CD14-positive monocyte (primary cell): ENCODE measurements around the gene ARPC5L. TPM values are rescaled to one million over a fixed set of nuclear protein-coding genes. Genes with fewer than 3 reads are reported as not detected.

ENCODE experiments used
- DNase-seq, 3 donors: peaks; one replicate each; pipeline ENCODE4 v3.0.0-alpha.2; 2011 to 2022
- H2AFZ ChIP-seq: 2 replicates; pipeline ENCODE4 v1.6.0; 2012; ENCODE audit warnings: mild to moderate bottlenecking, low read depth, low read length, inconsistent platforms; ENCODE audit not compliant: insufficient read depth, poor library complexity, severe bottlenecking
- H3K27ac ChIP-seq, 2 donors: 1 replicate in 1 of 2; 2 replicates in 1 of 2; pipeline ENCODE4 v1.5.1; 2012 to 2013; ENCODE audit warnings: low read length in 2 of 2, control low read depth in 1 of 2, inconsistent platforms in 1 of 2, low read depth in 1 of 2, mild to moderate bottlenecking in 1 of 2
- H3K27me3 ChIP-seq, 2 donors: one replicate each; pipeline versions ENCODE4 v1.6.0 to v1.6.1; 2011 to 2013; ENCODE audit warnings: low read length in 2 of 2; ENCODE audit not compliant: control insufficient read depth in 2 of 2, insufficient read depth in 2 of 2
- H3K36me3 ChIP-seq, 2 donors: replicated peaks in 1 of 2; 1 replicate in 1 of 2; 2 replicates in 1 of 2; pipeline versions ENCODE4 v1.5.1 to v1.6.1; 2012 to 2013; ENCODE audit warnings: low read length in 2 of 2, control low read depth in 1 of 2, inconsistent platforms in 1 of 2, mild to moderate bottlenecking in 1 of 2; ENCODE audit not compliant: insufficient read depth in 2 of 2, control insufficient read depth in 1 of 2
- H3K4me1 ChIP-seq, 2 donors: 1 replicate in 1 of 2; 2 replicates in 1 of 2; pipeline versions ENCODE4 v1.5.1 to v1.6.1; 2012 to 2013; ENCODE audit warnings: low read length in 2 of 2, control low read depth in 1 of 2, inconsistent platforms in 1 of 2, mild to moderate bottlenecking in 1 of 2, moderate library complexity in 1 of 2; ENCODE audit not compliant: insufficient read depth in 2 of 2, control insufficient read depth in 1 of 2
- H3K4me2 ChIP-seq: replicated peaks from 2 replicates; pipeline ENCODE3; 2012; ENCODE audit warnings: low read length, moderate library complexity, mild to moderate bottlenecking; ENCODE audit not compliant: poor library complexity, severe bottlenecking; ENCODE audit errors: extremely low read depth
- H3K4me3 ChIP-seq, 3 experiments: fragments of 200-600 bp in 1 of 3; sonication (generic) in 1 of 3; replicated peaks in 1 of 3; 1 replicate in 2 of 3; 2 replicates in 1 of 3; pipeline ENCODE4 v1.5.1; 2011 to 2013; ENCODE audit warnings: low read length in 3 of 3, mild to moderate bottlenecking in 3 of 3, control low read depth in 2 of 3, low read depth in 2 of 3, inconsistent platforms in 1 of 3, moderate library complexity in 1 of 3
- H3K79me2 ChIP-seq: 2 replicates; pipeline ENCODE4 v1.6.0; 2012; ENCODE audit warnings: mild to moderate bottlenecking, control low read depth, inconsistent platforms, low read length, moderate library complexity; ENCODE audit not compliant: insufficient read depth
- H3K9ac ChIP-seq: 2 replicates; pipeline ENCODE4 v1.6.0; 2017; ENCODE audit warnings: low read length, mild to moderate bottlenecking; ENCODE audit not compliant: insufficient read depth, poor library complexity, severe bottlenecking
- H3K9me3 ChIP-seq, 2 donors: replicated peaks in 1 of 2; 1 replicate in 1 of 2; 2 replicates in 1 of 2; pipeline versions ENCODE4 v1.5.1 to v1.6.1; 2012 to 2013; ENCODE audit warnings: low read length in 2 of 2, control low read depth in 1 of 2; ENCODE audit not compliant: control insufficient read depth in 1 of 2, insufficient read depth in 1 of 2
- H4K20me1 ChIP-seq: 2 replicates; pipeline ENCODE4 v1.6.0; 2012; ENCODE audit warnings: mild to moderate bottlenecking, low read length, control low read depth, moderate library complexity; ENCODE audit not compliant: insufficient read depth
- H3K27ac Mint-ChIP-seq, 7 donors: one replicate each; pipeline ENCODE4 v1.8.0; 2020; ENCODE audit warnings: mild to moderate bottlenecking in 7 of 7, mixed read lengths in 7 of 7, moderate library complexity in 6 of 7, inconsistent platforms in 2 of 7
- H3K27me3 Mint-ChIP-seq, 3 donors: one replicate each; pipeline ENCODE4 v1.8.0; 2021 to 2022; ENCODE audit warnings: low read depth in 3 of 3, mild to moderate bottlenecking in 3 of 3, mixed read lengths in 3 of 3, moderate library complexity in 3 of 3, inconsistent platforms in 1 of 3
- H3K36me3 Mint-ChIP-seq, 2 donors: one replicate each; pipeline ENCODE4 v1.8.0; 2020; ENCODE audit warnings: mixed read lengths in 2 of 2, inconsistent platforms in 1 of 2, mild to moderate bottlenecking in 1 of 2
- H3K4me1 Mint-ChIP-seq: one replicate; pipeline ENCODE4 v1.8.0; 2020; ENCODE audit warnings: mild to moderate bottlenecking, mixed read lengths
- H3K4me3 Mint-ChIP-seq, 2 donors: one replicate each; pipeline ENCODE4 v1.8.0; 2020; ENCODE audit warnings: mild to moderate bottlenecking in 2 of 2, mixed read lengths in 2 of 2, moderate library complexity in 1 of 2
- H3K9me3 Mint-ChIP-seq, 7 donors: one replicate each; pipeline ENCODE4 v1.8.0; 2020 to 2022; ENCODE audit warnings: mixed read lengths in 7 of 7, mild to moderate bottlenecking in 6 of 7, moderate library complexity in 6 of 7, inconsistent platforms in 2 of 7
- WGBS: methylation state at CpG from one replicate; pipeline ENCODE4 v1.1.5; 2013; ENCODE audit warnings: missing lambda C conversion rate; ENCODE audit not compliant: insufficient coverage; 5-methylcytosine and 5-hydroxymethylcytosine counted together
- intact Hi-C, 2 donors: fragments of 100-400 bp; cut with micrococcal nuclease; formaldehyde crosslinking; loops; one replicate each; pipeline versions ENCODE4 v1.15.0 to v1.15.1; 2023
- polyA plus RNA-seq, 3 donors: library from polyadenylated mRNA; depleted of rRNA in 1 of 3; unstranded in 2 of 3; stranded (reverse) in 1 of 3; fragments of 300-500 nt in 2 of 3; fragments of >200 nt in 1 of 3; fragmentation: Illumina TruSeq in 2 of 3; gene quantifications; 1 replicate in 2 of 3; 2 replicates in 1 of 3; pipeline ENCODE4 v1.2.3, GENCODE V29; 2012 to 2021
- TF ChIP-seq, protein P1 (sequence below): fragments of 200-600 bp; IDR thresholded peaks from one replicate; pipeline ENCODE4 v1.8.0; 2022; ENCODE audit warnings: antibody characterized with exemption, mild to moderate bottlenecking

Gene ARPC5L
- polyA plus RNA-seq, 3 donors, result 16.0 to 35.2 (median 20.7) TPM

DNA sequence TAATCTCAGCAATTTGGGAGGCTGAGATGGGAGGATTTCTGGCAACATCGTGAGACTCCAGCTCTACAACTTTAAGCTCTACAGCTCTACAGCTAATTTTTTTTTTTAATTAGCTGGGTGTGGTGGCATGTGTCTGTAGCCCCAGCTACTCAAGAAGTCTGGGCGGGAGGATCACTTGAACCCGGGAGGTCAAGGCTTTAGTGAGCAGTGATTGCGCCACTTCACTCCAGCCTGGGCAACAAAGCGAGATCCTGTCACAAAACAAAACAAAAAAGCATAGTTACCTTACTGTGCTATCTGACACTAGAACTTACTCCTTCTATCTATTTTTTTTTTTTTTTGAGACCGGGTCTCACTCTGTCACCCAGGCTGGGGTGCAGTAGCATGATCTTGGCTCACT lies 15.0 kb upstream of the ARPC5L start:
- no peak overlapping the region for H3K4me3 Mint-ChIP-seq
- intact Hi-C loops, result no loop called here

DNA sequence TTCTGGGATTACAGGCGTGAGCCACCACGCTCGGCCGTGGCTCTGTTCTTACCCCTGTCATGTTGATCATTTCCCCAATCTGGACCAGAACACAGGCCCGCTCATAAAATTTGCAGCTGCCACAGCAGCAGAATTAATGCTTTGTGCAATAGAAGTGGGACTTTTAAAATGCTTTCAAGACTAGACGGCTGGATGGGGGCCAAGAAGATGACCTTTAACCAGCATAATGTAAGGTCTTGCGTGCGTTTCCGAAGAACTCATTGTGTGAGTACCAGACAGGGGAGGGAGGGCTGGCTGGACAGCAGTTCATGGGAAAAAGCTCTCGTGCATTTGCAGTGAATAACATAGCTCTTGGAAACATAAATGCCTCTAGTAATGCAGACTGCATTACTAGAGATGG lies 12.1 kb upstream of the ARPC5L start:
- no peak overlapping the region for H3K9ac ChIP-seq
- WGBS, result 95% methylated on average over 9 of the region's 10 CpGs
- H3K27me3 ChIP-seq, result no peaks in the 10 kb centered on the region
- no peak for DNase-seq
- no peaks in the 10 kb centered on the region for H4K20me1 ChIP-seq
- H3K27ac ChIP-seq, result no peak overlapping the region
- intact Hi-C loops, result loop anchor here (5.0 kb wide), 2 partner anchors 138 to 232 kb away; no protein-coding TSS in a partner anchor
- H3K4me3 ChIP-seq, result no peak overlapping the region
- Mint-ChIP-seq H3K9me3 (peaks cover 0 to 2% (median 0%) of the 10 kb centered on the region in 7 donors), H3K27ac (no peak overlapping the region), H3K27me3 (peaks cover 6 to 13% (median 6%) of the 10 kb centered on the region in 3 donors), H3K36me3 (no peaks in the 10 kb centered on the region), H3K4me1 (peaks cover 8% of the 10 kb centered on the region), H3K4me3 (no peak overlapping the region)
- TF ChIP-seq, protein P1, sequence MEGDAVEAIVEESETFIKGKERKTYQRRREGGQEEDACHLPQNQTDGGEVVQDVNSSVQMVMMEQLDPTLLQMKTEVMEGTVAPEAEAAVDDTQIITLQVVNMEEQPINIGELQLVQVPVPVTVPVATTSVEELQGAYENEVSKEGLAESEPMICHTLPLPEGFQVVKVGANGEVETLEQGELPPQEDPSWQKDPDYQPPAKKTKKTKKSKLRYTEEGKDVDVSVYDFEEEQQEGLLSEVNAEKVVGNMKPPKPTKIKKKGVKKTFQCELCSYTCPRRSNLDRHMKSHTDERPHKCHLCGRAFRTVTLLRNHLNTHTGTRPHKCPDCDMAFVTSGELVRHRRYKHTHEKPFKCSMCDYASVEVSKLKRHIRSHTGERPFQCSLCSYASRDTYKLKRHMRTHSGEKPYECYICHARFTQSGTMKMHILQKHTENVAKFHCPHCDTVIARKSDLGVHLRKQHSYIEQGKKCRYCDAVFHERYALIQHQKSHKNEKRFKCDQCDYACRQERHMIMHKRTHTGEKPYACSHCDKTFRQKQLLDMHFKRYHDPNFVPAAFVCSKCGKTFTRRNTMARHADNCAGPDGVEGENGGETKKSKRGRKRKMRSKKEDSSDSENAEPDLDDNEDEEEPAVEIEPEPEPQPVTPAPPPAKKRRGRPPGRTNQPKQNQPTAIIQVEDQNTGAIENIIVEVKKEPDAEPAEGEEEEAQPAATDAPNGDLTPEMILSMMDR, result no peak
- no peak overlapping the region for H2AFZ ChIP-seq
- H3K9me3 ChIP-seq, result no peaks in the 10 kb centered on the region
- H3K4me2 ChIP-seq, result no peak overlapping the region
- no peaks in the 10 kb centered on the region for H3K79me2 ChIP-seq
- H3K4me1 ChIP-seq, result peaks cover 7 to 13% of the 10 kb centered on the region in 2 donors
- no peaks in the 10 kb centered on the region for H3K36me3 ChIP-seq

More for the DNA sequence above, 15.0 kb upstream of the ARPC5L start:
- H3K36me3 Mint-ChIP-seq, result no peaks in the 10 kb centered on the region
- Histone ChIP-seq H3K4me3 (no peak overlapping the region), H3K36me3 (no peaks in the 10 kb centered on the region), H3K9me3 (no peaks in the 10 kb centered on the region), H3K9ac (no peak overlapping the region), H3K4me2 (no peak overlapping the region), H2AFZ (no peak overlapping the region), H3K4me1 (no peaks in the 10 kb centered on the region), H3K27ac (no peak overlapping the region), H3K79me2 (no peaks in the 10 kb centered on the region), H4K20me1 (no peaks in the 10 kb centered on the region), H3K27me3 (no peaks in the 10 kb centered on the region)
- H3K27ac Mint-ChIP-seq, result no peak overlapping the region
- 80% methylated on average over 1 of the region's 6 CpGs for WGBS
- peaks cover 4 to 6% (median 5%) of the 10 kb centered on the region in 3 donors for H3K27me3 Mint-ChIP-seq
- peaks cover 0 to 2% (median 0%) of the 10 kb centered on the region in 7 donors for H3K9me3 Mint-ChIP-seq
- DNase-seq, result no peak
- H3K4me1 Mint-ChIP-seq, result no peaks in the 10 kb centered on the region
- TF ChIP-seq, protein P1, result no peak
